HG02943 (cell line): ENCODE data around the gene TMEM214.

Experiments used
- ATAC-seq: cut with Tn5 transposase; IDR thresholded peaks from one replicate; pipeline ENCODE4 v1.9.1; 2021; ENCODE audit warnings: mild to moderate bottlenecking, low read depth, moderate library complexity; ENCODE audit not compliant: unreplicated experiment

TMEM214 gene

GRCh38 chr2:27081984-27082772, 49.4 kb downstream of the TMEM214 start:
- no peak for ATAC-seq

GRCh38 chr2:27082773-27083409, 50.1 kb downstream of the TMEM214 start:
- ATAC-seq = no peak

GRCh38 chr2:27083410-27084296, 50.9 kb downstream of the TMEM214 start:
- ATAC-seq = no peak

DNA sequence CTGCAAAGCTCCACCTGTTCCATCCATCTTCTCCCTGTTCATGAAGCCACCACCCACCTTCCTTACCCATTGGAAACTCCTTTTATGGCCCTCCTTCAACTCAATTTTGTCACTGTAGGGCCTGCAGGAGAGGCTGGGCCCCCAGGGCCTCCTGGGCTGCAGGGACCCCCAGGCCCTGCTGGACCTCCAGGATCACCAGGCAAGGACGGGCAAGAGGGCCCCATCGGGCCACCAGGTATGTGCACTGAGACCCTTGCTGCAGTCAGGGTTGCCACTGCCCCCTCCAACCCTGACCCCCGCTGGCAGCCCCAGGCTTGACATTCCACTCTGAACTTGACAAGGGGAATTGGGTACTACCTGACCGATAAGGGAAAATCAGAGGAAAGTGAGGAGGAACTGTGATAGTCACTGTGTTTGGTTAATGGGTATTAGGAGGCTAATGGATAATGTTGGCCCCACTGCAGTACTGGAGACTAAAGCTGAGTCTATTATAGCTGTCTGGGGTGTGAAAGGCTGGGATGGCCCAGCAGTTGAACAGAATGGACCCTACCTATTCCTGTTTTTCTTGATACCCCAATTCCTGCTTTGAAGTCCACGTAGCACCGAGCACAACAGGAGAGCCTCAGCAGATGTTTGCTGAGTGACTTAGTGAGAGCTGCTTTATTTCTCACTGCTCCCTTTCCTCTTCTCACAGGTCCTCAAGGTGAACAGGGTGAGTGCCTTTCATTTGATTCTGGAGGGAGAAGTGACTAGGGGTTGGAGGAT, 51.7 kb downstream of the TMEM214 start:
- no peak for ATAC-seq

DNA sequence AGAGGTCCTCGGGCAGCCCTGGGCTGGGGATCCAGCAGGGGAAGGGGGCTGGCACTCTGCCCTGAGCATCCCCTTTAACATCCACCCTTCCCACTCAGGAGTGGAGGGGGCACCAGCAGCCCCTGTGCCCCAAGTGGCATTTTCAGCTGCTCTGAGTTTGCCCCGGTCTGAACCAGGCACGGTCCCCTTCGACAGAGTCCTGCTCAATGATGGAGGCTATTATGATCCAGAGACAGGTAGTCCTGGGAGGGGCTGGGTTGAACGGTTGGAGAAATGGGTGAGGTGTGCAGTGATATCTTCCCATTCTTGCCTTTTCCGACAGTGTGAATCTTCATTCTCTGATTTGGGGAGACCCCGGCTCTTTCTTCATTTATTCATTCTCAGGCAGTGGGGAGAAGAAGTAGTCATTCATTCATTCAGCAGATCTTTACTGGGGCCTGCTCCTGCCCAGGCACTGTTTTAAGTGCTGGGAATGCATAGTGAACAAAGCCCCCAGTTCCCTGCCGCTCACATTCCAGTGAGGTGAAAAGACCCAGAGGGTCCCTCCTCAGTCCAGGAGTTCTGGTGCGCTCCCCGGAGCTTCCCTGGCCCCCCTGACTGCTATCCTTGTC, 52.4 kb downstream of the TMEM214 start:
- ATAC-seq = no peak

- peak; percentile 3 for ATAC-seq
These were observed 52.9 kb downstream of the TMEM214 start for GRCh38 chr2:27085673-27086089.

DNA sequence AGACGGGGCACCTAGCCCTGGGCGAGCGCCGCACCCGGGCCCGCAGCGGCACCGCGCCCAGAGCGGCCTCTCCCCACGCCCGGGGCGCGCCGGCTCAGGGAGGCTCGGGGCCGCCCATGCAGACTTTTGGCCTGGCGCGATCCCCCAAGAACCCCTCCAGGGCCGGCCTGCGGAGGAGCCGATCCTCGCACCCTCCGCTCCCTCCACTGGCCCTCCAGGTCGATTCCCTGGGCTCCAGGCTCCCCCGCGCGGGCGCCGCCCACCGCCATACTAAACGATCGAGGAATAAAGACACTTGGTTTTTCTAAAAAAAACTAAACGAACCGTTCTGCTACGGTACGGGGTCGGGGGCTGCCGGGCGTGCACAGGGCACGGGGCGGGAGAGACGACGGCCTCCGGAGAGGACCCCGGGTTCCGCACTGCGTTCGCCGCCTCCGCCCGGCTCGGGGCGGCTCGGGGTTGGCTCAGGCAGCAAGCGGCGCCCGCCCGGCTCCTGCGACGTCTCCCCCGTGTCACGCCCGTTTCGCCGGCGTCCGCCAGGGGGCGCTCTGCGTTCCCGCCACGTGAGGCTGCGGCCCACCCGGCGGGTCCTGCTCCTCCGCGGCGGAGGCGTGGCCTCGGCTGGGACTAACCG, 53.4 kb downstream of the TMEM214 start:
- peak; percentile 53 for ATAC-seq

DNA sequence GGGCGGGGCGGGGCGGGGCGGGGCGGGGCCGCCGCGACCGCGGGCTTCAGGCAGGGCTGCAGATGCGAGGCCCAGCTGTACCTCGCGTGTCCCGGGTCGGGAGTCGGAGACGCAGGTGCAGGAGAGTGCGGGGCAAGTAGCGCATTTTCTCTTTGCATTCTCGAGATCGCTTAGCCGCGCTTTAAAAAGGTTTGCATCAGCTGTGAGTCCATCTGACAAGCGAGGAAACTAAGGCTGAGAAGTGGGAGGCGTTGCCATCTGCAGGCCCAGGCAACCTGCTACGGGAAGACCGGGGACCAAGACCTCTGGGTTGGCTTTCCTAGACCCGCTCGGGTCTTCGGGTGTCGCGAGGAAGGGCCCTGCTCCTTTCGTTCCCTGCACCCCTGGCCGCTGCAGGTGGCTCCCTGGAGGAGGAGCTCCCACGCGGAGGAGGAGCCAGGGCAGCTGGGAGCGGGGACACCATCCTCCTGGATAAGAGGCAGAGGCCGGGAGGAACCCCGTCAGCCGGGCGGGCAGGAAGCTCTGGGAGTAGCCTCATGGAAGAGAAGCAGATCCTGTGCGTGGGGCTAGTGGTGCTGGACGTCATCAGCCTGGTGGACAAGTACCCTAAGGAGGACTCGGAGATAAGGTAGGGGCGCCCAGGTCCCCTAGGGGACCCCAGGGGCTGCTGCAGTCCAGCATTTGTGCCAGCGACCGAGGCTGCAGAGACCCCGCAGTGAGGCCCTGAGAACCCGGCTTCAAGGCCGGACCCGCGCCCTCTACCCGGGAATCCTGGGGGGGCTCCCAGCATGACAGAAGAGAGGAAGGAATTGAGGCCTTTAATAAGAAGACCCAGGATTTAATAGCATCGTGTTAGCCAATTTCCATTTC, 54.2 kb downstream of the TMEM214 start, which contains the start of gene KHK:
Gene KHK, plus strand, starts transcription at position 49 of the 870 bp plus-strand sequence. Its CDS starts 488 bp downstream, at position 537.
- peak; percentile 20 for ATAC-seq

- no peak for ATAC-seq
These were observed 55.2 kb downstream of the TMEM214 start for GRCh38 chr2:27087823-27088410.

DNA sequence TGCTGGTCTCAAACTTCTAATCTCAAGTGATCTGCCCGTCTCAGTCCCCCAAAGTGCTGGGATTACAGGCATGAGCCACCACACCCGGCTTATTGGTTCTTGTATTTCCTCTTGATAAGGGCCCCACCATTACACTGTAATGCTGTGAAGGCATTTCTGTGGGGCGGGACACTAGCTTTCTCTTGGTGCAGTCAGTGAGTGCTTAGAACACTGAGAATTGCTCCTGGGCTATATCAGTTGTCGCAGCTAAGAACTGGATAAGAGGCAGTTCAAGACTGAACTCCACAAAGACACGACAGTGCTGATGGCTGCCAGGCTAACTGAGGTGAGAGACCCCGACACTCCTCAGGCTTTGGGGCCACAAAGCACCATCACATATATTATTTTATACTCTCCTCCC, 55.9 kb downstream of the TMEM214 start:
- no peak for ATAC-seq

DNA sequence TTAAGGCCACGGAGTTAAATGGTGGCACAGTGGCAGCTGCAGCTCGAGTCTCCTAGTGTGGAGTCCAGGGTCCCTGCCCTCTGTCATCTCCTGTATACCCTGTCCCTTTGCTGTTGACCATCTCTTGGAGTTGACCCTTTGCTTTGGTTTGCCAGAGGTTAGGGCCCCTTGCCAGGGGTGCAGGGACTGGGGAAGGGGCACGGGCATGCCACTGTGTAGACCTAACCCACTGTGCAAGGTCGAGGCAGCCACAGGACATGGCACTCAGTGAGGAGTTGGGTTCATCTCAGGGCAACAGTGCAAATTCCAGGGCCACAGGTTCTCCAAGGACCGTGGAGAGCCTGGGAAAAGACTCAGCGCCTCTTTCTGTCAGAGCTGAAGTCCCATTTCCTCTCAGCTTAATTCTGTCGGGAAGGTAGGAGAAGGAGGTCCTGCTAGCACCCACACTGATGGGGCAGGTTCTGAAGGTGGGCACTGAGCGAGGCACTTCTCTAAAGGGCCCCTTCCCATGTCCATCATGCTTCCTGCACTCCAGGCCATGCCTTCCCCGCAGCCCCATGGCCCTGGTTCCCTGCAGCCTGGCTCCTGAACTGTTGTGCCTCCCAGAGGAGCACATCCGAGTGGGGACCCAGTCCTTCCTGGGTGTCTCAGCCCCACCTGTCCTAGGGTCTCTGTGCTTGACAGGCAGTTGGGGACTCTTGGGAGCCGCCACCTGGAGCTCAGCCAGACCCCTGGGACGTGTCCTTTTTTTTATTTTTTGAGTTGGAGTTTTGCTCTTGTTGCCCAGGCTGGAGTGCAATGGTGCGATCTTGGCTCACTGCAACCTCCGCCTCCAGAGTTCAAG, 56.6 kb downstream of the TMEM214 start:
- no peak for ATAC-seq
